ENCODE data around the gene KCNN4.
"Not testable (repeated sequence)": the region's sequence is repeated elsewhere in the genome, so short reads cannot be mapped to it uniquely, and the experiment has no call there.

Gene KCNN4

GRCh38 chr19:43773725-43774102 lies 7.1 kb downstream of the KCNN4 start:
- H3K4me3 Mint-ChIP-seq: no peak overlapping the region
- H3K9me3 Mint-ChIP-seq: no peaks in the 10 kb centered on the region
- peaks cover 52% of the 10 kb centered on the region for H3K36me3 Mint-ChIP-seq (ENCODE audit: low read depth)
- H3K27me3 Mint-ChIP-seq (ENCODE audit: low read depth): no peaks in the 10 kb centered on the region
- H3K27ac Mint-ChIP-seq: no peak overlapping the region
- H3K4me1 Mint-ChIP-seq (ENCODE audit: low read depth): peaks cover 49% of the 10 kb centered on the region

GRCh38 chr19:43769256-43769655 lies 11.5 kb downstream of the KCNN4 start:
- peaks cover 51% of the 10 kb centered on the region for H3K4me1 Mint-ChIP-seq (ENCODE audit: low read depth)
- H3K36me3 Mint-ChIP-seq (ENCODE audit: low read depth): peaks cover 56% of the 10 kb centered on the region
- H3K27ac Mint-ChIP-seq: no peak overlapping the region
- no peaks in the 10 kb centered on the region for H3K27me3 Mint-ChIP-seq (ENCODE audit: low read depth)
- no peak overlapping the region for H3K4me3 Mint-ChIP-seq
- no peaks in the 10 kb centered on the region for H3K9me3 Mint-ChIP-seq

GRCh38 chr19:43768273-43769050 lies 12.3 kb downstream of the KCNN4 start:
- H3K4me1 Mint-ChIP-seq (ENCODE audit: low read depth): peaks cover 55% of the 10 kb centered on the region
- H3K9me3 Mint-ChIP-seq: no peaks in the 10 kb centered on the region
- H3K27me3 Mint-ChIP-seq (ENCODE audit: low read depth): no peaks in the 10 kb centered on the region
- H3K36me3 Mint-ChIP-seq (ENCODE audit: low read depth): peaks cover 52% of the 10 kb centered on the region
- no peak overlapping the region for H3K4me3 Mint-ChIP-seq
- peak overlapping the region; percentile 36 for H3K27ac Mint-ChIP-seq

- no peaks in the 10 kb centered on the region for H3K27me3 Mint-ChIP-seq (ENCODE audit: low read depth)
- peak overlapping the region; percentile 57 for H3K27ac Mint-ChIP-seq
- H3K9me3 Mint-ChIP-seq: no peaks in the 10 kb centered on the region
- H3K4me1 Mint-ChIP-seq (ENCODE audit: low read depth): peaks cover 62% of the 10 kb centered on the region
- H3K4me3 Mint-ChIP-seq: no peak overlapping the region
- H3K36me3 Mint-ChIP-seq (ENCODE audit: low read depth): peaks cover 58% of the 10 kb centered on the region
Observed at GRCh38 chr19:43767818-43768217, 13.0 kb downstream of the KCNN4 start.

DNA sequence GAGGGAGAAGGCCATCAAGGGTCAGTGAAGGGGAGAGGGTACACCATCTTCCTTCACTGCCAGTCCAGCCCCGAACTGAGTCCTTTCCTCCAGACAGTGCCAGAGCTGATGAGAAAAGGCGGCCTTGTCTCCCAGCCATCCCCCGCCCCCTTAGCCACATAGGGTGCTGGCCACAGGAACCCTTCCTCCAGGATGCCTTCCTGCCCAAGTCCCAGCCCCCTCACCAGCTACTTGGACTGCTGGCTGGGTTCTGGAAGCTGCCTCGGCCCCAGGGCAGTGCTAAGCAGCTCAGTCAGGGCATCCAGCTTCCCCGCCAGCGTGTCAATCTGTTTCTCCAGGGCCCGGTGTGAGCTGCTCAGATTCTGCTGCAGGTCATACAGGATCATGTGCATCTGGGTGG lies 13.5 kb downstream of the KCNN4 start:
- H3K27me3 Mint-ChIP-seq (ENCODE audit: low read depth): no peaks in the 10 kb centered on the region
- peak overlapping the region; percentile 83 for H3K27ac Mint-ChIP-seq
- H3K36me3 Mint-ChIP-seq (ENCODE audit: low read depth): peaks cover 58% of the 10 kb centered on the region
- no peak overlapping the region for H3K4me3 Mint-ChIP-seq
- H3K4me1 Mint-ChIP-seq (ENCODE audit: low read depth): peaks cover 66% of the 10 kb centered on the region
- no peaks in the 10 kb centered on the region for H3K9me3 Mint-ChIP-seq

GRCh38 chr19:43766755-43767043 lies 14.1 kb downstream of the KCNN4 start:
- Mint-ChIP-seq H3K36me3 (ENCODE audit: low read depth) (peaks cover 57% of the 10 kb centered on the region), H3K27ac (peak overlapping the region; percentile 83), H3K27me3 (ENCODE audit: low read depth) (no peaks in the 10 kb centered on the region), H3K4me3 (peak overlapping the region; percentile 49), H3K4me1 (ENCODE audit: low read depth) (peaks cover 69% of the 10 kb centered on the region), H3K9me3 (no peaks in the 10 kb centered on the region)

DNA sequence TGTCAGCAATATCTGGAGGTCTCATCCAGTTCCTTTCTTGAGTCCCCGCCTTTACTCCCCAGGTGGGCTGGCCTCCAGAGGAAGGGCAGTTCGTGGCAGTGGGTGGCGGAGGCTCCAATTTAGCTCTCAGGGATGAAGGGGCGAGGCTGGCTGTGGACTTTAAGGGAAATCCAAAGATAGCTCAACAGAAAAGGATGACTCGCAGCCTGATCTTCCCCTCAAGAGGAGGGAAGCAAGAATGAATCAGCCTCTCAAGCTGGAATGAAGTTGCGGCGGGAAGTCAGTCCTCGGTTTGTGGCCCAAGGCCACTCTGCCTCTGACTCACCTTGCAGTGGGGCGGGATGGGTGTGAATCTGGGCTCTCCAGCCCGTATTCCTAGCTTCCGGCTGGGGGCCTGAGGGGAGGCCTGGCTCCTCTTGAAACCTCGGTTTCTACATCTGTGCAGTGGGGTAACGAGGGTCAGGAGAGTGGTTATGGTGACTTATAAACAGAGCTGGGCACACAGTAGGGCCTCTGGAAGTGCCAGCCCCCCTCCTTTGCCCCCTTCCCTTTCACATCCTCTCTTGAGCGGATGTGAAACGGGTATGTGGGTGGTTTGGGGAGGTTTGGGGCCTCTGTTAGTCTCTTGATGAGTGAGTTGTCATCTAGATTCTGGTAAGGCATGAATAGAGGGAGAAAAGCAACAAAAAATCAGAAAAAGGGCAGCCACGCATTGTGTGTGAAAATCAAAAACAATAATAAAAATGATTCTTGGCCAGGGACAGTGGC lies 15.5 kb downstream of the KCNN4 start:
- Mint-ChIP-seq H3K4me3 (peak overlapping the region; percentile 49), H3K36me3 (ENCODE audit: low read depth) (peaks cover 50% of the 10 kb centered on the region), H3K9me3 (no peaks in the 10 kb centered on the region), H3K27me3 (ENCODE audit: low read depth) (no peaks in the 10 kb centered on the region), H3K4me1 (ENCODE audit: low read depth) (peaks cover 67% of the 10 kb centered on the region), H3K27ac (peak overlapping the region; percentile 83)

DNA sequence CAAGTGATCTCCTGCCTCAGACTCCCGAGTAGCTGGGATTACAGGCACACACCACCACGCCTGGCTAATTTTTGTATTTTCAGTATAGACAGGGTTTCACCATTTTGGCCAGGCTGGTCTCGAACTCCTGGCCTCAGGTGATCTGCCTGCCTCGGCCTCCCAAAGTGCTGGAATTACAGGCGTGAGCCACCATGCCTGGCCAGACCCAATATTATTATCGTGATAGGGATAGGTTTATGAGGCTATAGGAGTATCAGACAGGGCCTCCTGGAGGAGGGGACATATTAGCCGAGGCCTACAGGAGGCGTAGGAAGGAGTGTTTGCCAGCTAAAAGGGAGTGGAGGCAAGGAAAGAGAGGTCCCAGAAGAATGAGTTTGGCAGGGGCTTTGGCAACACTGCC lies 16.1 kb downstream of the KCNN4 start:
- H3K36me3 Mint-ChIP-seq (ENCODE audit: low read depth): peaks cover 43% of the 10 kb centered on the region
- not testable (repeated sequence) for H3K27me3 Mint-ChIP-seq (ENCODE audit: low read depth); H3K9me3 Mint-ChIP-seq
- H3K4me1 Mint-ChIP-seq (ENCODE audit: low read depth): peaks cover 64% of the 10 kb centered on the region
- H3K27ac Mint-ChIP-seq: peak overlapping the region; percentile 83
- H3K4me3 Mint-ChIP-seq: peak overlapping the region; percentile 49

- Mint-ChIP-seq H3K36me3 (ENCODE audit: low read depth) (peaks cover 38% of the 10 kb centered on the region), H3K4me3 (peak overlapping the region; percentile 18), H3K27ac (peak overlapping the region; percentile 83), H3K9me3 (no peaks in the 10 kb centered on the region), H3K4me1 (ENCODE audit: low read depth) (peaks cover 66% of the 10 kb centered on the region), H3K27me3 (ENCODE audit: low read depth) (no peaks in the 10 kb centered on the region)
Observed at GRCh38 chr19:43763473-43763939, 17.3 kb downstream of the KCNN4 start.

DNA sequence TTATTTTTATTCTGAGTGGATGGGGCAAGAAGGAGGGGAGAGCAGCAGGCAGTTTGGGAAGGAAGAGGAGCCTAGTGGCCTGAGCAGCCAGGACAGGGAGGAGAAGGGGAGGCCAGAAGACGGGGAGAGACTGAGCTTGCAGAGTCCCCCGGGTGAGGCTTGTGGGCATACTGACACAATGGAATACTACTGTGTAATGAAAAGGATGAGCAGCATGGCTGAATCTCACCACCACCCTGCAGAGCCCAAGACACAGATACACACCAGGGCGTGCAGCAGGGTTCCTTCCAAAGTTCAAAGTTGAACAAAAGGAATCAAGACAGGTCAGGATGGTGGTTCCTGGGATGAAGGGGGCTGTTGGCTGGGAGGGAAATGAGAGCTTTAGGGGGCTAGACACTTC lies 18.0 kb downstream of the KCNN4 start:
- Mint-ChIP-seq H3K4me3 (peak overlapping the region; percentile 32), H3K27ac (peak overlapping the region; percentile 83), H3K36me3 (ENCODE audit: low read depth) (peaks cover 33% of the 10 kb centered on the region), H3K27me3 (ENCODE audit: low read depth) (no peaks in the 10 kb centered on the region), H3K4me1 (ENCODE audit: low read depth) (peaks cover 66% of the 10 kb centered on the region), H3K9me3 (no peaks in the 10 kb centered on the region)

DNA sequence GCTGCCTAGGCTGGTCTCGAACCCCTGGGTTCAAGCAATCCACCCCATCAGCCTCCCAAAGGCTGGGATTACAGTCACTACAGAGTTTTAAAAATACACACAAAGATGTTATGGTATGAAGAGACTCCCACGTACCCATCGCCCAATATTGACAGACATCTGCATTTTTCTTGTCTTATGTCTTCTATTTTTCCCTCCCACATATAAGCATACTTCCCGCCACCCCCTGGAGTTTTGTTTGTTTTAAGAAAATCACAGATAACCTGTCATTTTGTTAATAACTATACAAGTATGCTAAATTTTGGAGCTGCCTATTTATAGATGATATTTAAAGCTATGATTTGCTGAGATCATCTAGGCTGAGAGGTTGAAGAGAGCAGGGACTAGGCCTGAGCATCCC lies 19.8 kb downstream of the KCNN4 start:
- H3K9me3 Mint-ChIP-seq: no peaks in the 10 kb centered on the region
- H3K27me3 Mint-ChIP-seq (ENCODE audit: low read depth): no peaks in the 10 kb centered on the region
- H3K27ac Mint-ChIP-seq: peak overlapping the region; percentile 10
- H3K36me3 Mint-ChIP-seq (ENCODE audit: low read depth): peaks cover 27% of the 10 kb centered on the region
- H3K4me1 Mint-ChIP-seq (ENCODE audit: low read depth): peaks cover 65% of the 10 kb centered on the region
- no peak overlapping the region for H3K4me3 Mint-ChIP-seq

- Mint-ChIP-seq H3K4me3 (no peak overlapping the region), H3K4me1 (ENCODE audit: low read depth) (peaks cover 56% of the 10 kb centered on the region), H3K27ac (no peak overlapping the region), H3K36me3 (ENCODE audit: low read depth) (peaks cover 29% of the 10 kb centered on the region), H3K9me3 (no peaks in the 10 kb centered on the region), H3K27me3 (ENCODE audit: low read depth) (no peaks in the 10 kb centered on the region)
Observed at GRCh38 chr19:43759515-43759914, 21.3 kb downstream of the KCNN4 start.

DNA sequence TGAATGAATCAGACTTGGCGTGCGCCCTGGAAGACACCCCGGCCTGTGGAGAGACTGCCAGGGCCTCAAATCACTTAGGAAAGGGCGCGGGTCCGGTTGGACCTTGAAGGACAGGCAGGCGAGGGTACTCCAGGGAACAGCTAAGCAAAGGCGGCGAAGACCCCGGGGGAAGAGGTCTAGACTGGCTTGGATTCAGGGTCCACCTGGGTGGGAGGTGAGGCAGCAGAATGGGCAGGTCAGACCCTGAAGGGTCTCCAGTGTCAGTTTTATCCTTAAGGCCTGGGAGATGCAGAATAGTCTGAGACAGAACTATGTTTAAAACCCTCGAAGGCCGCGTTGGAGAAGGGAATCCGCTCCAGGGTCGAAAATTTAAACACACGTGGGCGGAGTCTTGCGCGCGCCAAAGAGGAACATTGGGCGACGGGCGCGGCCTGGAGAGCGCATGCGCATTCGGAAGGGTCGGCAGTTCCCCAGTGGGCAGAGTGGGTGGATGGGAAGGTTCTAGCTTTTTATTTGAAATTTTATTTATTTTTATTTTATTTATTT lies 25.4 kb downstream of the KCNN4 start:
- Mint-ChIP-seq H3K27ac (peak overlapping the region; percentile 99), H3K9me3 (no peaks in the 10 kb centered on the region), H3K27me3 (ENCODE audit: low read depth) (no peaks in the 10 kb centered on the region), H3K4me1 (ENCODE audit: low read depth) (peaks cover 54% of the 10 kb centered on the region), H3K36me3 (ENCODE audit: low read depth) (peaks cover 35% of the 10 kb centered on the region), H3K4me3 (peak overlapping the region; percentile 96)

DNA sequence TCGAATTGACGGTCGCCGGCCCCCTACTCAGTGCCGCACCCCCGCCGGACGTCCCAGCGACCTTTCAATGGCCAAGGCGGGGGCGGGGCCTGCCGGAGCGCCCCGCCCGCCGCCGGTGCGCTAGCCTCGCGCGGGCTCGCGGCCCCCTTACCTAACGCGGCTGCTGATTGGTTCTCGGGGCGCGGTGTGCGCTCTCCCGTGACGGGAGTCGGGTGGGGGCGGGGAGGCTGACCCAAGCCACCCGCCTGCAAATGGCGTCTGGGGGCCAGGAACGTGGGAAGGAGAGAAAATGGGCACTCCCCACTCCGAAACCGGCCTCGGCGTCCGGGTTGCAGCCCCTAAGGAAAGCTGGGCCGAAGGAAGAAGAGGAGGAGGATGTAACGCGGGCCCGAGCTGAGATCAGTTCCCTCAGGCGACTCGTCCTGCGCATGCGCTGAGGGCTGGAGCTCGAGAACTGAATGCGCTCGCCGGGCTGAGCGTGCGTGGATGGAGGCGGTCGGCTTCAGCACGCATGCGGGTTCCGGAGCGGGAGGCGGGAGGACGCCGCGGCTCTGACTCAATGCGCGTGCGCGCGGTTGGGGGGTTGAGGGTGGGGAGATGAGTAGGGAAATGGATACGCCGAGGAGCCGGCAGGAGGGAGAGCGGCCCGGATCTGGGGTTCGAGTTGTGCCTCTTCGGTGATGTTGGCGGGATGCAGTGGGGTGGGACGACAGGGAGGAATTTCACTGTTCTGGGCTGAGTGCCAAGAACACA lies 26.1 kb downstream of the KCNN4 start, which contains the start of gene SMG9:
TSS of gene SMG9 (minus strand) at position 460 of the 753 bp plus-strand sequence. CDS start 4,221 bp downstream, outside the sequence.
- no peaks in the 10 kb centered on the region for H3K9me3 Mint-ChIP-seq
- peak within 1 kb of the TSS; percentile 96 for H3K4me3 Mint-ChIP-seq
- peaks cover 56% of the 10 kb centered on the region for H3K4me1 Mint-ChIP-seq (ENCODE audit: low read depth)
- peak within 1 kb of the TSS; percentile 99 for H3K27ac Mint-ChIP-seq
- no peaks in the 10 kb centered on the region for H3K27me3 Mint-ChIP-seq (ENCODE audit: low read depth)
- peaks cover 39% of the 10 kb centered on the region for H3K36me3 Mint-ChIP-seq (ENCODE audit: low read depth)
